ENCODE measurements around the gene PDE9A. TPM values are rescaled to one million over a fixed set of nuclear protein-coding genes. Genes with fewer than 3 reads are reported as not detected.
A peak's percentile ranks its signal among the peaks of the same experiment; 100 is the strongest.

The PDE9A gene
- total RNA-seq, 2 donors from 2014 or later: 3.0 to 6.0 TPM

GRCh38 chr21:42815217-42815616, 161.8 kb downstream of the PDE9A start:
- DNase-seq (no peak), ATAC-seq (no peak)
- intact Hi-C loops (cut with DNase I): loop anchor here in 1 of 2 donors (5.0 kb wide), 1 partner anchor 223 kb away; no protein-coding TSS in a partner anchor

- DNase-seq (peak; percentile 63), ATAC-seq (peak; percentile 73)
- intact Hi-C loops (cut with DNase I): loop anchor here in 1 of 2 donors (5.0 kb wide), 1 partner anchor 226 kb away; no protein-coding TSS in a partner anchor
Measured at GRCh38 chr21:42818328-42818749, 164.9 kb downstream of the PDE9A start.

DNA sequence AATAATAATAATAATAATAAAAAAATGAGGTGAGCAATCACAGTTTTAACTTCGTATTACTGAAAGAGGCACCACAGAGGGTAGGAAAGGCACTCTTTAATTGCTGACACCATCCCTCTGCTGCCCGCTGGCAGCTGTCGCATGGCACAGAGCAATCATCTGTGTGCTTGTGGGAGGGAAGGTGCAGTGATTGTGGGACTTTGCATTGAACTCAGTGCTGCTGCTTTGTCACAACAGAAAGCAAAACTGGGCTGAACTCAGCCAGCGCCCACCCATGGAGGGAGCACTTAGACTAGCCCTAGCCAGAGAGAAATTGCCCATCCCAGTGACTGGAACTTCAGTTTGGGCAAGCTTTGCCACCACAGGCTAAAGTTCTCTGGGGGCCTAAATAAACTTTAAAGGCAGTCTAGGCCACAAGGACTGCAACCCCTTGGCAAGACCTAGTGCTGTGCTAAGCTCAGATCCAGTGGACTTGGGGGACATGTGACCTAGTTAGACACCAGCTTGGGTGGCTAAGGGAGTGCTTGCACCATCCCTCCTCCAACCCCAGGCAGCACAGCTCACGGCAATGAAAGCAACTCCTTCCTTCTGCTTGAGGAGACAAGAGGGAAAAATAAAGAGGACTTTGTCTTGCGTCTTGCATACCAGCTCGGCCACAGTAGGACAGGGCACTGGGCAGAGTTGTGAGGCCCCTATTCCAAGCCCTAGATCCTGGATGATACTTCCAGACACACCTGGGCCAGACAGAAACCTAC, 166.6 kb downstream of the PDE9A start:
- intact Hi-C loops (cut with DNase I): loop anchor here (5.0 kb wide), 2 partner anchors 223 to 228 kb away; no protein-coding TSS in a partner anchor
- DNase-seq: no peak
- ATAC-seq: no peak

DNA sequence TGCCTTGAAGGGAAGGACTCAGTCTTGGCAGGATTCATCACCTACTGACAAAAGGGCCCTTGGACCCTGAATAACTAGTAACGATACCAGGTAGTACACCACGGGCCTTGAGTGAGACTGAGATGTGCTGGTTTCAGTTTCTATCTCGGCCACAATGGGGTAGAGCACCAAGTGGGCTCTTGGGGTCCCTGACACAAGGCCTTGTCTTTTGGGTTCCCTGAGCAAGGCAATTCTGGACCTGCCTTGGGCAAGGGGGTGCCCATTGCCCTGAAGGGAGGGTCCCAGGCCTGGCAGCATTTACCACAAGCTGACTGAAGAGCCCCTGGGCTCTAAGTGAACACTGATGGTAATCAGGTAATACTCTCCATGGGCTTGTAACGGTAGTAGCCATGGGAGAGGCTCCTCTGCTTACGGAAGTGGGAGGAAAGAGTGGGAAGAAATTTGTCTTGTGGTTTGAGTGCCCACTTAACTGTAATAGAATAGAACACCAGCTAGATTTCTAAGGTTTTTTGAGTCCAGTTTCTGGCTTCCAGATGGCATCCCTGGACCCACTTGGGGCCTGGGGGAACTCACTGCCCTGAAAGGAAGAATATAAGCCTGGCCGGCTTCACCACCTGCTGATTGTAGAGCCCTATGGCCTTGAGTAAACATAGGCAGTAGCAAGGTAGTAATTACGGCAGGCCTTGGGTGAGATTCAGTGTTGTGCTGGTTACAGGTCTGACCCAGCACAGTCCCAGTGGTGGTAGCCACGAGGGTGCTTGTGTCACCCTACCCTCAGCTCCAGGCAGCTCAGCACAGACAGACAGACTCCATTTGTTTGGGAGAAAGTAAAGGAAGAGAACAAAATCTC, 167.4 kb downstream of the PDE9A start:
- intact Hi-C loops (cut with DNase I): loop anchor here in 1 of 2 donors (5.0 kb wide), 1 partner anchor 224 kb away; no protein-coding TSS in a partner anchor
- no peak for ATAC-seq
- no peak for DNase-seq

Other genes starting within 250 kb of the PDE9A start
- under 1 TPM; 0.44 to 0.47 TPM for gene UBASH3A, start 249.7 kb upstream of the PDE9A start, total RNA-seq
- not detected for gene RSPH1, start 157.4 kb upstream of the PDE9A start, total RNA-seq
- gene SLC37A1, start 139.8 kb upstream of the PDE9A start, total RNA-seq: 1 to 10 TPM; 1.9 to 3.7 TPM
- 1 to 10 TPM; 6.5 to 9.9 TPM for gene WDR4, start 225.9 kb downstream of the PDE9A start, total RNA-seq
- 10 to 100 TPM; 46.4 to 49.7 TPM for gene NDUFV3, start 239.7 kb downstream of the PDE9A start, total RNA-seq

All from left cardiac atrium (tissue), 4 donors.